Kidney (tissue), 14 donors: ENCODE data around the gene NUCB1. TPM values are rescaled to one million over a fixed set of nuclear protein-coding genes. Genes with fewer than 3 reads are reported as not detected.

ENCODE experiments used
- DNase-seq, 5 donors: peaks; one replicate each; pipeline ENCODE4 v3.0.0-alpha.2; 2013 to 2020
- FAIRE-seq: peaks from 2 replicates; lab custom pipeline; 2012; peaks lifted over from hg19 to GRCh38; lab: Jason Lieb, UNC
- H3K27ac ChIP-seq, 2 donors: one replicate each; pipeline ENCODE4 v1.7.0; 2013; ENCODE audit warnings: low read depth in 2 of 2, low read length in 2 of 2, inconsistent platforms in 1 of 2
- H3K27me3 ChIP-seq: one replicate; pipeline ENCODE4 v1.7.1; 2013; ENCODE audit warnings: low read length, inconsistent platforms; ENCODE audit not compliant: control insufficient read depth, insufficient read depth
- H3K36me3 ChIP-seq, 3 donors: one replicate each; pipeline versions ENCODE4 v1.7.0 to v1.7.1; 2013; ENCODE audit warnings: low read length in 3 of 3, control low read depth in 1 of 3, inconsistent platforms in 1 of 3; ENCODE audit not compliant: insufficient read depth in 3 of 3, control insufficient read depth in 2 of 3
- H3K4me1 ChIP-seq, 3 donors: one replicate each; pipeline versions ENCODE4 v1.7.0 to v1.7.1; 2013; ENCODE audit warnings: low read length in 3 of 3, inconsistent platforms in 1 of 3, low read depth in 1 of 3; ENCODE audit not compliant: control insufficient read depth in 2 of 3, insufficient read depth in 2 of 3
- H3K4me3 ChIP-seq, 3 donors: one replicate each; pipeline versions ENCODE4 v1.7.0 to v1.8.1; 2013; ENCODE audit warnings: low read length in 3 of 3, control low read depth in 1 of 3, inconsistent platforms in 1 of 3
- H3K9ac ChIP-seq, 3 donors: one replicate each; pipeline versions ENCODE4 v1.7.0 to v1.7.1; 2013; ENCODE audit warnings: low read length in 3 of 3, control low read depth in 1 of 3, inconsistent platforms in 1 of 3
- H3K9me3 ChIP-seq, 3 donors: one replicate each; pipeline versions ENCODE4 v1.7.0 to v1.7.1; 2013; ENCODE audit warnings: low read length in 3 of 3, control low read depth in 1 of 3, inconsistent platforms in 1 of 3; ENCODE audit not compliant: control insufficient read depth in 2 of 3, insufficient read depth in 1 of 3
- intact Hi-C: fragments of 100-400 bp; cut with DNase I; formaldehyde crosslinking; loops from one replicate; pipeline ENCODE4 v1.11.1; 2022
- polyA plus RNA-seq: library from polyadenylated mRNA; stranded (reverse); fragments of 350-450 nt; fragmentation: Illumina TruSeq; extraction: RNeasy Lipid Tissue Mini Kit (QIAGEN cat#74804); gene quantifications from one replicate; pipeline ENCODE4 v1.2.3, GENCODE V29; 2014; ENCODE audit warnings: low read depth, low replicate concordance; ENCODE audit not compliant: insufficient read depth
- total RNA-seq: library from RNA; stranded (reverse); fragmentation: NEBNext Ultra II Directional; extraction: Animal tissue kit (Norgen Biotek cat#: 25700); gene quantifications from one replicate; pipeline ENCODE4 v1.2.1, GENCODE V29; 2021
- TF ChIP-seq, protein P1 (sequence below): IDR thresholded peaks from 3 replicates; pipeline ENCODE4 v1.5.1; 2012; ENCODE audit warnings: mild to moderate bottlenecking, moderate library complexity, borderline replicate concordance; ENCODE audit not compliant: insufficient read depth; ENCODE audit errors: extremely low read depth
- donor health status: control.
- donor health status: control.
- donor health status: control.
- donor health status: control.
- donor health status: control.
- donor health status: DM: yes; HTN: yes; CAD: no.
- donor health status: Normal renal cell carcinoma (clear cell type).

NUCB1 gene
- total and polyA plus RNA-seq, 2 donors from 2014 or later: 265 to 503 TPM

DNA sequence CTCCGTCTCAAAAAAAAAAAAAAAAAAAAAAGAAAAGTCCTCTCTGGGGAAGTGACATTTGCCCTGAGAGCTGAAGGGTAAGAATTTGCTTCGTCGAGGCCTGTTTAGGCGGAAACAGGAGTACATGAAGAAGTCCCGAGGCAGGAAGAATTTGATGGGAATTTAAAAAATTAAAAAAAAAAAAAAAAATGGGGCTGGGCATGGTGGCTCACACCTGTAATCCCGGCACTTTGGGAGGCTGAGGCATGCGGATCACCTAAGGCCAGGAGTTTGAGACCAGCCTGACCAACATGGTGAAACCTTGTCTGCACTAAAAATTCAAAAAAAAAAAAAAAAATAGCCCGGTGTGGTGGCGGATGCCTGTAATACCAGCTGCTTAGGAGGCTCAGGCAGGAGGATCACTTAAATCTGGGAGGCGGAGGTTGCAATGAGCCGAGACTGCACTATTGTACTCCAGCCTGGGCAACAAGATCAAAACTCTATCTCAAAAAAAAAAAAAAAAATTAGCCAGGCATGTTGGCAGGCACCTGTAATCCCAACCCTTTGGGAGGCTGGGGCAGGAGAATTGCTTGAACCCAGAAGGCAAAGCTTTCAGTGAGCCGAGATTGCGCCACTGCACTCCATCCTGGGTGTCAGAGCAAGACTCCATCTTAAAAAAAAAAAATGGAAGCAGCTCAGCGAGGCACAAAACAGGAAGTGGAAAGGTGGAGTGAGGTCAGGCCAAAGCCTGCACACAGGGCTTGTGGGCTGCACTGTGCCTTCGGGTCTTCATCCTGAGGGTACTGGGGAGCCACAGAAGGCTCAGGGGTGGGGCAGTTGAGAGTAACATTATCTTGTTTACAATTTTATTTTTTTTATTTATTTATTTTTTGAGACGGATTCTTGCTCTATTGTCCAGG is 59.5 kb downstream of the NUCB1 start:
- TF ChIP-seq, protein P1, sequence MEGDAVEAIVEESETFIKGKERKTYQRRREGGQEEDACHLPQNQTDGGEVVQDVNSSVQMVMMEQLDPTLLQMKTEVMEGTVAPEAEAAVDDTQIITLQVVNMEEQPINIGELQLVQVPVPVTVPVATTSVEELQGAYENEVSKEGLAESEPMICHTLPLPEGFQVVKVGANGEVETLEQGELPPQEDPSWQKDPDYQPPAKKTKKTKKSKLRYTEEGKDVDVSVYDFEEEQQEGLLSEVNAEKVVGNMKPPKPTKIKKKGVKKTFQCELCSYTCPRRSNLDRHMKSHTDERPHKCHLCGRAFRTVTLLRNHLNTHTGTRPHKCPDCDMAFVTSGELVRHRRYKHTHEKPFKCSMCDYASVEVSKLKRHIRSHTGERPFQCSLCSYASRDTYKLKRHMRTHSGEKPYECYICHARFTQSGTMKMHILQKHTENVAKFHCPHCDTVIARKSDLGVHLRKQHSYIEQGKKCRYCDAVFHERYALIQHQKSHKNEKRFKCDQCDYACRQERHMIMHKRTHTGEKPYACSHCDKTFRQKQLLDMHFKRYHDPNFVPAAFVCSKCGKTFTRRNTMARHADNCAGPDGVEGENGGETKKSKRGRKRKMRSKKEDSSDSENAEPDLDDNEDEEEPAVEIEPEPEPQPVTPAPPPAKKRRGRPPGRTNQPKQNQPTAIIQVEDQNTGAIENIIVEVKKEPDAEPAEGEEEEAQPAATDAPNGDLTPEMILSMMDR: no peak
- Histone ChIP-seq H3K9me3 (no peaks in the 10 kb centered on the region), H3K27ac (no peak overlapping the region), H3K4me1 (peaks cover 0 to 24% (median 16%) of the 10 kb centered on the region in 3 donors), H3K4me3 (no peak overlapping the region), H3K9ac (no peak overlapping the region), H3K27me3 (no peaks in the 10 kb centered on the region), H3K36me3 (peaks cover 0 to 3% (median 2%) of the 10 kb centered on the region in 3 donors)
- no peak for FAIRE-seq
- no peak for DNase-seq
- intact Hi-C loops: no loop called here

DNA sequence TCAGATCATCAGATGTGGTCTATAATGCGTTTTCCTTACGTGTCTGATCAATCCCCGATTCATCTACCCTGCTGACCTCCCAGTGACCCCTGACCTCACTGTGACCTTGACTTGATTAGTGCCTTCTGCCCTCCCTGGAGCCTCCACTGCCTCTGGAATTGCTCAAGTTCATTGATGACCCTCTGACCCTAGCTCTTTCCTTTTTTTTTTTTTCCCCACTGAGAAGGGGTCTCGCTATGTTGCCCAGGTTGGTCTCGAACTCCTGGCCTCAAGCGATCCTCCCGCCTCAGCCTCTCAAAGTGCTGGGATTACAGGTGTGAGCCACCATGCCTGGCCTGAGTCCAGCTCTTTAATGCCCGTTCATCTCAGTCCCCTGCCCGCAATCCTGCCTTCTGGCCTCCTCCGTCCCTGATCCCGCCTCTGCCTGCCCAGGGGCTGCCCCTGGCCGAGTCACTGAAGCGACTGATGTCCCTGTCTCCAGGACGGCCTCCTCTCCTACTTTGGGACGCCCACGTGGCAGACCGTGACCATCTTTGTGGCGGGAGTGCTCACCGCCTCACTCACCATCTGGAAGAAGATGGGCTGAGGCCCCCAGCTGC is 61.0 kb downstream of the NUCB1 start:
- peaks cover 0 to 9% (median 2%) of the 10 kb centered on the region in 3 donors for H3K36me3 ChIP-seq
- H3K9ac ChIP-seq: peak overlapping the region in 1 of 3 donors; percentile 67
- H3K4me3 ChIP-seq: no peak overlapping the region
- intact Hi-C loops: no loop called here
- TF ChIP-seq, protein P1: no peak
- H3K9me3 ChIP-seq: no peaks in the 10 kb centered on the region
- FAIRE-seq (no peak), DNase-seq (no peak)
- peaks cover 0 to 20% (median 17%) of the 10 kb centered on the region in 3 donors for H3K4me1 ChIP-seq
- no peaks in the 10 kb centered on the region for H3K27me3 ChIP-seq
- H3K27ac ChIP-seq: peak overlapping the region; percentile 32 to 47

DNA sequence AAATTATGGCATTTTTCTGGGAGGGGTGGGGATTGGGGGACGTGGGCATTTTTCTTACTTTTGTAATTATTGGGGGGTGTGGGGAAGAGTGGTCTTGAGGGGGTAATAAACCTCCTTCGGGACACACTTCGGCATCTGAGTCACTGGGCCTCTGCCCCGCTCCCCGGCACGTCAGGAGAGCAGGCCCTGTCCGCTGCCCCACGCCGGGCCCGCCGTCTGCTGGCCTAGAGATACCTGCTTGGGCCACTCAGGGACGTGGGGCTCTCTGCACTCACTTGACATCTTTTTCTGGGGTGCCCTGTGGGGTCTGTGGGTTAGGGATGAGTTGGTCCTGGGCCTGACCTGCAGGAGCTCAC is 61.5 kb downstream of the NUCB1 start:
- DNase-seq (no peak), FAIRE-seq (no peak)
- TF ChIP-seq, protein P1: no peak
- Histone ChIP-seq H3K4me3 (peak overlapping the region in 1 of 3 donors; percentile 39), H3K36me3 (peaks cover under 1 to 14% (median 4%) of the 10 kb centered on the region in 3 donors), H3K4me1 (peaks cover 0 to 23% (median 21%) of the 10 kb centered on the region in 3 donors), H3K27ac (peak overlapping the region; percentile 83 to 92), H3K9me3 (no peaks in the 10 kb centered on the region), H3K9ac (peak overlapping the region in 1 of 3 donors; percentile 67), H3K27me3 (no peaks in the 10 kb centered on the region)
- intact Hi-C loops: no loop called here
